ENCODE data around the gene FIGNL2.

- no peak for TF ChIP-seq GATA3 (IDR thresholded peaks at IDR 0.05; ENCODE audit: low read depth, low read length)
- TF ChIP-seq GATA2 (IDR thresholded peaks at IDR 0.05; ENCODE audit: low read depth, low read length) = no peak
These were observed 9.8 kb downstream of the FIGNL2 start for GRCh38 chr12:51838762-51839161.

Measured in SH-SY5Y (cell line).